CD1c-positive myeloid dendritic cell (primary cell): ENCODE data around the gene MCTP2.

Experiments used
- DNase-seq: peaks from one replicate; pipeline ENCODE4 v3.0.0-alpha.2; 2016; ENCODE audit errors: extremely low spot score

The MCTP2 gene

DNA sequence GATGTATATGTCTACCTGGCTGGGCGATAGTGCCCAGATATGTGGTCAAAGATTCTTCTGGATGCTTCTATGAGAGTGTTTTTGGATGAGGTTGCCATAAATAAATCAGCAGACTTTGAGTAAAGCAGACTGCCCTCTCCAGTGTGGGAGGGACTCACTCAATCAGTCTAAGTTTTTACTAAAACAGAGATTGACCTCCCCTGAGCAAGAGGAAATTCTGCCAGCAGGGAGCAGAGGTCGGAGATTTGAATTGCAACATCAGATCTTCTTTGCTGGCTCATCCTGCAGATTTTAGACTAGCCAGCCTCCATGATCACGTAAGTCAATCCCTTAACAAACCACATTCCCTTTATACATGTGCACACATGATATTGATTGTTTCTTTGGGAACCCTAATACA, 300.9 kb downstream of the MCTP2 start:
- no peak for DNase-seq
